ENCODE results near the gene DCDC2C. TPM values are rescaled to one million over a fixed set of nuclear protein-coding genes. Genes with fewer than 3 reads are reported as not detected.

DCDC2C gene
- total RNA-seq, 1 experiment from 2014 or later = not detected

GRCh38 chr2:3793249-3793648 lies 89.9 kb downstream of the DCDC2C start:
- H3K4me1 ChIP-seq (replicated peaks; ENCODE audit: insufficient read depth) = no peaks in the 10 kb centered on the region
- ChIA-PET CTCF (no interaction called here), POLR2A (ENCODE audit: unreplicated experiment) (no interaction called here)
- peaks cover 43% of the 10 kb centered on the region for H3K27me3 ChIP-seq (ENCODE audit: insufficient read depth, low read depth)
- no peak overlapping the region for H3K27ac ChIP-seq
- no peak overlapping the region for H3K4me2 ChIP-seq
- intact Hi-C loops (cut with micrococcal nuclease; ENCODE audit: unreplicated experiment) = no loop called here
- no TSS peak for BruUV-seq (replicated peaks)
- H3K9me2 ChIP-seq (ENCODE audit: insufficient read depth) = no peaks in the 10 kb centered on the region
- DNase-seq = no peak
- no peaks in the 10 kb centered on the region for H3K9me3 ChIP-seq (ENCODE audit: insufficient read depth, low read depth)
- H4K20me1 ChIP-seq (ENCODE audit: insufficient read depth) = no peaks in the 10 kb centered on the region
- TF ChIP-seq EZH2 (IDR thresholded peaks at IDR 0.05; ENCODE audit: low read depth) = no peak
- H3F3A ChIP-seq (ENCODE audit: insufficient read depth, low read depth) = no peaks in the 10 kb centered on the region
- no peaks in the 10 kb centered on the region for H3K36me3 ChIP-seq (ENCODE audit: low read depth)
- no peak overlapping the region for H3K4me3 ChIP-seq
- H2AFZ ChIP-seq = no peak overlapping the region
- H3K79me2 ChIP-seq (ENCODE audit: low read depth) = no peaks in the 10 kb centered on the region

DNA sequence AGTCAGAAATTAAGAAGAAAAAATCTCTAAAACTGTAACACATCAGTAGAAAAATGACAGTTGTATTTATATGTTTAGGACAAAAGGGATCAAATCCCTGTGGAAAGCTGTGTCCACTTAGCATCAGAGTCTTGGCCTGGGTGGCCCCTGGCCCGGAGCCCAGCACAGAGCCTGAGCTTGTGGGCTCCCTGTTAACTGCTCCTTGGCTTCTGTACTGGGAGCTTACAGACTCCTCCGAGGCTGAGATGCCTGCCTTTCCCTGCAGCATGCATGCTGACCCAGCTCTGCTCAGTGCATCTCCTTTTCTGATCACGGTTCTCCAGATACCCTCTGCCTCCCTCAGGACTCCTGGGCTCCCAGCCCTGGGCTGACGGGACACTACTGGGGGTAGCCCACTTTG lies 98.1 kb downstream of the DCDC2C start:
- no peaks in the 10 kb centered on the region for H3K4me1 ChIP-seq (replicated peaks; ENCODE audit: insufficient read depth)
- H3F3A ChIP-seq (ENCODE audit: insufficient read depth, low read depth) = no peaks in the 10 kb centered on the region
- H3K27me3 ChIP-seq (ENCODE audit: insufficient read depth, low read depth) = peaks cover 45% of the 10 kb centered on the region
- H3K9me2 ChIP-seq (ENCODE audit: insufficient read depth) = no peaks in the 10 kb centered on the region; the same call in 1 of the 2 replicates
- intact Hi-C loops (cut with micrococcal nuclease; ENCODE audit: unreplicated experiment) = no loop called here
- no peak overlapping the region for H3K4me2 ChIP-seq
- H3K27ac ChIP-seq = no peak overlapping the region
- H3K4me3 ChIP-seq = no peak overlapping the region
- BruUV-seq (replicated peaks) = no TSS peak
- 0 out of 2 replicates have a peak, but pooled peaks cover 3% of the 10 kb centered on the region for H4K20me1 ChIP-seq (ENCODE audit: insufficient read depth)
- H3K9me3 ChIP-seq (ENCODE audit: insufficient read depth, low read depth) = no peaks in the 10 kb centered on the region
- H3K79me2 ChIP-seq (ENCODE audit: low read depth) = no peaks in the 10 kb centered on the region
- DNase-seq = no peak
- H2AFZ ChIP-seq = no peak overlapping the region
- TF ChIP-seq CTCF (conservative IDR thresholded peaks at IDR 0.05) (no peak), EZH2 (IDR thresholded peaks at IDR 0.05; ENCODE audit: low read depth) (no peak)
- CTCF ChIA-PET = no interaction called here
- POLR2A ChIA-PET (ENCODE audit: unreplicated experiment) = no interaction called here
- H3K36me3 ChIP-seq (ENCODE audit: low read depth) = no peaks in the 10 kb centered on the region

DNA sequence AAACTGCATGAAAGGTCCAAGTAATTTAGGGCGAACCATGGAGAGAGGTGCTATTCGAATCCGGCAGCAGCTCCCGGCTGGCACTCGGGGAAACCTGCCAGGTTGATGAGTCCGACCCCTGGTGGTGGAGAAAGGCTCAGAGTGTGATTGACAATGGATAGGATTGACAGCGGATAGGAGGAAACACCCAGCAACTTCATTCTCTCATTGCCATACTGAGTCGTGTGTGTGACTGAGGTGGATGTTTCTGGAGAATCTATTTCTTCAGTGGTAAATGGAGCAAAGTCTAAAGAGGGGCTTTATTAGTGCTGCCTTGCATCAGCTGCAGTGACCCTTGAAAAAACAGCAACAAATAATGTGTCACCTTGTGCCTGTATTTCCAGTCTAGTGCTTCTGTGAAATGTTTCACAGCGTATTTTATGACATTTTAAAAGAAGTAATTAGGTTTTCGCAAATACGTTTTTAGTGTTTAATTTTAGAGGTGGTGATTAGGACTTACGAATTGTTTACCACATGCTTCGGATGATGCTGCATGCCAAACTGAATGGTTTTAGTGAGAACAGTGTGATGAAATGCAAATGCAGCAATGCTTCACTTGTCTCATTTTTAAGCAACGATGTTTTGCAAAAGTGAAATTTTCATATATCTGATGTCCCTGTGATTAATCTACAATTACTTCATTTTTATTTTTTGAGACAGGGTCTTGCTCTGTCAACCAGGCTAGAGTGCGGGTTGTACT lies 102.0 kb downstream of the DCDC2C start:
- Histone ChIP-seq H3K4me1 (replicated peaks; ENCODE audit: insufficient read depth) (no peaks in the 10 kb centered on the region), H3K27ac (no peak overlapping the region), H3F3A (ENCODE audit: insufficient read depth, low read depth) (no peaks in the 10 kb centered on the region), H2AFZ (no peak overlapping the region), H4K20me1 (ENCODE audit: insufficient read depth) (0 out of 2 replicates have a peak, but pooled peaks cover 3% of the 10 kb centered on the region), H3K4me3 (no peak overlapping the region), H3K27me3 (ENCODE audit: insufficient read depth, low read depth) (peaks cover 44% of the 10 kb centered on the region), H3K79me2 (ENCODE audit: low read depth) (no peaks in the 10 kb centered on the region), H3K4me2 (no peak overlapping the region), H3K9me2 (ENCODE audit: insufficient read depth) (no peaks in the 10 kb centered on the region; the same call in 1 of the 2 replicates), H3K36me3 (ENCODE audit: low read depth) (no peaks in the 10 kb centered on the region), H3K9me3 (ENCODE audit: insufficient read depth, low read depth) (no peaks in the 10 kb centered on the region)
- no TSS peak for BruUV-seq (replicated peaks)
- DNase-seq = no peak
- ChIA-PET CTCF (no interaction called here), POLR2A (ENCODE audit: unreplicated experiment) (no interaction called here)
- intact Hi-C loops (cut with micrococcal nuclease; ENCODE audit: unreplicated experiment) = no loop called here
- TF ChIP-seq CTCF (conservative IDR thresholded peaks at IDR 0.05) (peak; percentile 53; the same call in 1 of the 2 replicates), EZH2 (IDR thresholded peaks at IDR 0.05; ENCODE audit: low read depth) (no peak)

Data from PC-9 (cell line).